CD14-positive monocyte (primary cell): Measurements from ENCODE around the gene OR2W1. TPM values are rescaled to one million over a fixed set of nuclear protein-coding genes. Genes with fewer than 3 reads are reported as not detected.

Experiments used
- DNase-seq, 3 donors: peaks; one replicate each; pipeline ENCODE4 v3.0.0-alpha.2; 2011 to 2022
- H2AFZ ChIP-seq: 2 replicates; pipeline ENCODE4 v1.6.0; 2012; ENCODE audit warnings: mild to moderate bottlenecking, low read depth, low read length, inconsistent platforms; ENCODE audit not compliant: insufficient read depth, poor library complexity, severe bottlenecking
- H3K27ac ChIP-seq, 2 donors: 1 replicate in 1 of 2; 2 replicates in 1 of 2; pipeline ENCODE4 v1.5.1; 2012 to 2013; ENCODE audit warnings: low read length in 2 of 2, control low read depth in 1 of 2, inconsistent platforms in 1 of 2, low read depth in 1 of 2, mild to moderate bottlenecking in 1 of 2
- H3K27me3 ChIP-seq, 2 donors: one replicate each; pipeline versions ENCODE4 v1.6.0 to v1.6.1; 2011 to 2013; ENCODE audit warnings: low read length in 2 of 2; ENCODE audit not compliant: control insufficient read depth in 2 of 2, insufficient read depth in 2 of 2
- H3K36me3 ChIP-seq, 2 donors: replicated peaks in 1 of 2; 1 replicate in 1 of 2; 2 replicates in 1 of 2; pipeline versions ENCODE4 v1.5.1 to v1.6.1; 2012 to 2013; ENCODE audit warnings: low read length in 2 of 2, control low read depth in 1 of 2, inconsistent platforms in 1 of 2, mild to moderate bottlenecking in 1 of 2; ENCODE audit not compliant: insufficient read depth in 2 of 2, control insufficient read depth in 1 of 2
- H3K4me1 ChIP-seq, 2 donors: 1 replicate in 1 of 2; 2 replicates in 1 of 2; pipeline versions ENCODE4 v1.5.1 to v1.6.1; 2012 to 2013; ENCODE audit warnings: low read length in 2 of 2, control low read depth in 1 of 2, inconsistent platforms in 1 of 2, mild to moderate bottlenecking in 1 of 2, moderate library complexity in 1 of 2; ENCODE audit not compliant: insufficient read depth in 2 of 2, control insufficient read depth in 1 of 2
- H3K4me2 ChIP-seq: replicated peaks from 2 replicates; pipeline ENCODE3; 2012; ENCODE audit warnings: low read length, moderate library complexity, mild to moderate bottlenecking; ENCODE audit not compliant: poor library complexity, severe bottlenecking; ENCODE audit errors: extremely low read depth
- H3K4me3 ChIP-seq, 3 experiments: fragments of 200-600 bp in 1 of 3; sonication (generic) in 1 of 3; replicated peaks in 1 of 3; 1 replicate in 2 of 3; 2 replicates in 1 of 3; pipeline ENCODE4 v1.5.1; 2011 to 2013; ENCODE audit warnings: low read length in 3 of 3, mild to moderate bottlenecking in 3 of 3, control low read depth in 2 of 3, low read depth in 2 of 3, inconsistent platforms in 1 of 3, moderate library complexity in 1 of 3
- H3K79me2 ChIP-seq: 2 replicates; pipeline ENCODE4 v1.6.0; 2012; ENCODE audit warnings: mild to moderate bottlenecking, control low read depth, inconsistent platforms, low read length, moderate library complexity; ENCODE audit not compliant: insufficient read depth
- H3K9ac ChIP-seq: 2 replicates; pipeline ENCODE4 v1.6.0; 2017; ENCODE audit warnings: low read length, mild to moderate bottlenecking; ENCODE audit not compliant: insufficient read depth, poor library complexity, severe bottlenecking
- H3K9me3 ChIP-seq, 2 donors: replicated peaks in 1 of 2; 1 replicate in 1 of 2; 2 replicates in 1 of 2; pipeline versions ENCODE4 v1.5.1 to v1.6.1; 2012 to 2013; ENCODE audit warnings: low read length in 2 of 2, control low read depth in 1 of 2; ENCODE audit not compliant: control insufficient read depth in 1 of 2, insufficient read depth in 1 of 2
- H4K20me1 ChIP-seq: 2 replicates; pipeline ENCODE4 v1.6.0; 2012; ENCODE audit warnings: mild to moderate bottlenecking, low read length, control low read depth, moderate library complexity; ENCODE audit not compliant: insufficient read depth
- H3K27ac Mint-ChIP-seq, 7 donors: one replicate each; pipeline ENCODE4 v1.8.0; 2020; ENCODE audit warnings: mild to moderate bottlenecking in 7 of 7, mixed read lengths in 7 of 7, moderate library complexity in 6 of 7, inconsistent platforms in 2 of 7
- H3K27me3 Mint-ChIP-seq, 3 donors: one replicate each; pipeline ENCODE4 v1.8.0; 2021 to 2022; ENCODE audit warnings: low read depth in 3 of 3, mild to moderate bottlenecking in 3 of 3, mixed read lengths in 3 of 3, moderate library complexity in 3 of 3, inconsistent platforms in 1 of 3
- H3K36me3 Mint-ChIP-seq, 2 donors: one replicate each; pipeline ENCODE4 v1.8.0; 2020; ENCODE audit warnings: mixed read lengths in 2 of 2, inconsistent platforms in 1 of 2, mild to moderate bottlenecking in 1 of 2
- H3K4me1 Mint-ChIP-seq: one replicate; pipeline ENCODE4 v1.8.0; 2020; ENCODE audit warnings: mild to moderate bottlenecking, mixed read lengths
- H3K4me3 Mint-ChIP-seq, 2 donors: one replicate each; pipeline ENCODE4 v1.8.0; 2020; ENCODE audit warnings: mild to moderate bottlenecking in 2 of 2, mixed read lengths in 2 of 2, moderate library complexity in 1 of 2
- H3K9me3 Mint-ChIP-seq, 7 donors: one replicate each; pipeline ENCODE4 v1.8.0; 2020 to 2022; ENCODE audit warnings: mixed read lengths in 7 of 7, mild to moderate bottlenecking in 6 of 7, moderate library complexity in 6 of 7, inconsistent platforms in 2 of 7
- WGBS: methylation state at CpG from one replicate; pipeline ENCODE4 v1.1.5; 2013; ENCODE audit warnings: missing lambda C conversion rate; ENCODE audit not compliant: insufficient coverage; 5-methylcytosine and 5-hydroxymethylcytosine counted together
- intact Hi-C, 2 donors: fragments of 100-400 bp; cut with micrococcal nuclease; formaldehyde crosslinking; loops; one replicate each; pipeline versions ENCODE4 v1.15.0 to v1.15.1; 2023
- polyA plus RNA-seq, 3 donors: library from polyadenylated mRNA; depleted of rRNA in 1 of 3; unstranded in 2 of 3; stranded (reverse) in 1 of 3; fragments of 300-500 nt in 2 of 3; fragments of >200 nt in 1 of 3; fragmentation: Illumina TruSeq in 2 of 3; gene quantifications; 1 replicate in 2 of 3; 2 replicates in 1 of 3; pipeline ENCODE4 v1.2.3, GENCODE V29; 2012 to 2021
- TF ChIP-seq, protein P1 (sequence below): fragments of 200-600 bp; IDR thresholded peaks from one replicate; pipeline ENCODE4 v1.8.0; 2022; ENCODE audit warnings: antibody characterized with exemption, mild to moderate bottlenecking

Gene OR2W1
- polyA plus RNA-seq, 3 donors: not detected

DNA sequence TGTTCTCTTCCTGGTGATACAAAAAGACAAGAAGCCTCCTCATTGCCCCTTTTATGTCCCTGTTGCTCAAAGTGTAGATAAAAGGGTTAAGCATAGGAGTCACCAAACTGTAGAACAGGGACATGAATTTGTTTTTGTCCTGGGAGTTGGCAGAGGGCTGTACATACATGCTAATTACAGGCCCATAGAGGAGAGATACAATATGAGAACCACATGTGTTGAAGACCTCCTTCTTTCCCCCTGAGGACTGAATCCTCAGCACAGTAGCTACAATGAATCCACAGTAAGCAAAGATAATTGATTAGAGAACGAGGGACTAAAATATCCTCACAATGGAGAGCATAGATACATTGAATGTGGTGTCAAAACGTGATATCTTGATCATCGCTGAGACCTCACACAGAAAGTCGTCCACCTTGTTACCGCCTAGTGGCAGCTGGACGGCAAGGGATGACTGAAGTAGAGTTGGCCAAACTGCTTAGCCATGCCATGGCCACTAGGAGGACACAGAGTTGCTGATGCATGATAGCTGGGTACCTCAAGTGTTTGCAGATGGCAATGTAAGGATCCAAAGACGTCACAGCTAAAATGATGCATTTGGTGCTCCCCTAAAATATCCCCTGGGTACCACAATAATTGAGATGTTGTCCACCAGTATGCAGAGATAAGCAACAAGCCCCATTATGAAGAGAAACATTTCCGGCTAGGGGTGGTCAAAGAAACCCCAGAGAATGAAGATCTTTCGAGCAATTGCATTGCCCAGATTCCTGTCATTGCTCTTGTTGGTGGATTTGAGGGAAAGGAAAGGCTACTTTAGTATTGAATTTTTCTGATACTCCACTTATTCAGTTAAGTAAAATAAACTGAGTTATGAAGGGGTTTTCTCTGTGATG lies 27.1 kb upstream of the OR2W1 start:
- intact Hi-C loops: no loop called here
- Mint-ChIP-seq H3K36me3 (no peaks in the 10 kb centered on the region), H3K4me1 (no peaks in the 10 kb centered on the region), H3K27me3 (peaks cover 2 to 5% (median 3%) of the 10 kb centered on the region in 3 donors), H3K4me3 (no peak overlapping the region), H3K9me3 (peaks cover 0 to 5% (median 0%) of the 10 kb centered on the region in 7 donors), H3K27ac (no peak overlapping the region)
- peak in 1 of 3 donors; percentile 2 for DNase-seq
- TF ChIP-seq, protein P1, sequence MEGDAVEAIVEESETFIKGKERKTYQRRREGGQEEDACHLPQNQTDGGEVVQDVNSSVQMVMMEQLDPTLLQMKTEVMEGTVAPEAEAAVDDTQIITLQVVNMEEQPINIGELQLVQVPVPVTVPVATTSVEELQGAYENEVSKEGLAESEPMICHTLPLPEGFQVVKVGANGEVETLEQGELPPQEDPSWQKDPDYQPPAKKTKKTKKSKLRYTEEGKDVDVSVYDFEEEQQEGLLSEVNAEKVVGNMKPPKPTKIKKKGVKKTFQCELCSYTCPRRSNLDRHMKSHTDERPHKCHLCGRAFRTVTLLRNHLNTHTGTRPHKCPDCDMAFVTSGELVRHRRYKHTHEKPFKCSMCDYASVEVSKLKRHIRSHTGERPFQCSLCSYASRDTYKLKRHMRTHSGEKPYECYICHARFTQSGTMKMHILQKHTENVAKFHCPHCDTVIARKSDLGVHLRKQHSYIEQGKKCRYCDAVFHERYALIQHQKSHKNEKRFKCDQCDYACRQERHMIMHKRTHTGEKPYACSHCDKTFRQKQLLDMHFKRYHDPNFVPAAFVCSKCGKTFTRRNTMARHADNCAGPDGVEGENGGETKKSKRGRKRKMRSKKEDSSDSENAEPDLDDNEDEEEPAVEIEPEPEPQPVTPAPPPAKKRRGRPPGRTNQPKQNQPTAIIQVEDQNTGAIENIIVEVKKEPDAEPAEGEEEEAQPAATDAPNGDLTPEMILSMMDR: peak; percentile 33
- H3K79me2 ChIP-seq: no peaks in the 10 kb centered on the region
- no peak overlapping the region for H3K9ac ChIP-seq
- H3K4me1 ChIP-seq: no peaks in the 10 kb centered on the region
- no peak overlapping the region for H2AFZ ChIP-seq
- no peak overlapping the region for H3K4me3 ChIP-seq
- no peaks in the 10 kb centered on the region for H3K27me3 ChIP-seq
- H3K36me3 ChIP-seq: no peaks in the 10 kb centered on the region
- no peaks in the 10 kb centered on the region for H3K9me3 ChIP-seq
- no peak overlapping the region for H3K27ac ChIP-seq
- no peak overlapping the region for H3K4me2 ChIP-seq
- 34% methylated on average over 7 of the region's 9 CpGs for WGBS
- no peaks in the 10 kb centered on the region for H4K20me1 ChIP-seq

DNA sequence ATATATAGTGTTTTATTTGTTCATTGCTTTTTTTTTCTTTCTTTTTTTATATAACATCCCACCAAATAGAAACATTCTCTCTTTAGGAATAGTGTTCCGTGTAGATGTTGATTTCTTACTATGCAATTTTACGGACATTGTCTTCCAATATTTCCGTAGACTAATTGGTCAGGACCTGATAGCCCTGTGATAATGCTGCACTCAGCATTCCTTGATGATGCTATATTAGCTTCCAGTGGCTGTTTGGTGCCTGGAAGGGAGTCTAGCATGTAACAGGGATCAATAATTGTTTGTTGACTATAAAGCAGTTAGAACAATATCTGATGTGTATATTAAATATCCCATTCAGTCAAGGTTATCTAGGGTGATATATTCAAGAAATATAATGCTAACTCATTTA lies 6.7 kb upstream of the OR2W1 start:
- Histone ChIP-seq H3K27me3 (peaks cover 0 to 4% of the 10 kb centered on the region in 2 donors), H3K36me3 (no peaks in the 10 kb centered on the region), H3K9me3 (no peaks in the 10 kb centered on the region), H3K27ac (no peak overlapping the region), H2AFZ (no peak overlapping the region), H4K20me1 (no peaks in the 10 kb centered on the region), H3K4me3 (no peak overlapping the region), H3K9ac (no peak overlapping the region), H3K4me1 (no peaks in the 10 kb centered on the region), H3K4me2 (no peak overlapping the region), H3K79me2 (no peaks in the 10 kb centered on the region)
- Mint-ChIP-seq H3K36me3 (no peaks in the 10 kb centered on the region), H3K4me1 (no peaks in the 10 kb centered on the region), H3K9me3 (peaks cover 0 to 9% (median 3%) of the 10 kb centered on the region in 7 donors), H3K4me3 (no peak overlapping the region), H3K27me3 (peaks cover 0 to 7% (median 5%) of the 10 kb centered on the region in 3 donors), H3K27ac (no peak overlapping the region)
- no peak for DNase-seq
- TF ChIP-seq, protein P1: no peak
- intact Hi-C loops: no loop called here
- 96% methylated on average over 3 of the region's 3 CpGs for WGBS
